Measurements from ENCODE around the gene GLIS1.
"Not testable (repeated sequence)": the region's sequence is repeated elsewhere in the genome, so short reads cannot be mapped to it uniquely, and the experiment has no call there.

The GLIS1 gene

DNA sequence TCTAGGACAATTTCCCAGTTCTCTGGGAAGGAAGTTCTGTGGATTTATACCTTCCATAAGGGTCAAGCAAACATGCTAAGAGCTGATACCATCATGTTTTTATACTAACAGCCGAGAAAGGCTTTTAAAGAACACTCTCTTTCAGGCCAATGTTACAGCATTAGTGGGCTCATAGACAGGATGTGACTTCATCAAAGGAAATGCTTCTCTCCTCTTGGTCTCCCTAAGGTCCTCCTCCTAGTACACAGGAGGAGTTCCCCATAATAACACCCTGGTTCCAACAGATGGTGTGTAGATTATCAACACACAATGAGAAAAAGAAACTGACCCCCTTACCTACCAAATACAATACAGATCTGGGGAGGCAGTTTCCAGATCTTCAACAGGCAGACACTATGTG lies 26.7 kb upstream of the GLIS1 start:
- peaks cover 55% of the 10 kb centered on the region for H3K36me3 ChIP-seq (ENCODE audit: insufficient read depth, low read length)
- ATAC-seq (ENCODE audit: insufficient read depth, low read depth): peak; percentile 80

DNA sequence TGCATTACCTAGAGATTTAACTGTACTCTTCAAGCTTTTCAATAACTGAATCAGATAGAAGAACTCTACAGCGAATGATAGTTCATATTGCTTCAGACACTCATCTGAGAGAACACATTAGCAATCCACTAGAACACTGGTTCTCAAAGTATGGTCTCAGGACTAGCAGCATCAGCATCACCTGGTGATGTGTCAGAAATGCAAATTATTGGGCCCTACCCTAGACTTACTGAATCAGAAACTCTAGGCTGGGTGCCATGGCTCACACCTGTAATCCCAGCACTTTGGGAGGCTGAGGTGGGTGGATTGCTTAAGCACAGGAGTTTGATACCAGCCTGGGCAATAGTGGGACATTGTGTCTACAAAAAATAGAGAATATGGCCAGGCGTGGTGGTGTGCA lies 24.9 kb upstream of the GLIS1 start:
- H4K20me1 ChIP-seq (ENCODE audit: insufficient read depth, low read length): no peaks in the 10 kb centered on the region
- ATAC-seq (ENCODE audit: insufficient read depth, low read depth): no peak

More for the DNA sequence above, 26.7 kb upstream of the GLIS1 start:
- H3K4me1 ChIP-seq (ENCODE audit: insufficient read depth, low read length): no peaks in the 10 kb centered on the region
- no peak overlapping the region for H3K27ac ChIP-seq (ENCODE audit: low read length)
- no peak overlapping the region for H3K9ac ChIP-seq (ENCODE audit: low read depth, low read length)
- H3K4me3 ChIP-seq (ENCODE audit: low read depth in 1 of 2, low read length in 2 of 2): no peak overlapping the region
- no peaks in the 10 kb centered on the region for H3K9me3 ChIP-seq (ENCODE audit: insufficient read depth, low read length, severe bottlenecking)
- no peak overlapping the region for H3K4me2 ChIP-seq (ENCODE audit: insufficient read depth, low read length)
- no peak overlapping the region for H2AFZ ChIP-seq (ENCODE audit: low read depth, low read length)
- H3K79me2 ChIP-seq (ENCODE audit: insufficient read depth, low read length): no peaks in the 10 kb centered on the region
- DNase-seq: no peak
- H4K20me1 ChIP-seq (ENCODE audit: insufficient read depth, low read length): no peaks in the 10 kb centered on the region
- TF ChIP-seq, protein P1, sequence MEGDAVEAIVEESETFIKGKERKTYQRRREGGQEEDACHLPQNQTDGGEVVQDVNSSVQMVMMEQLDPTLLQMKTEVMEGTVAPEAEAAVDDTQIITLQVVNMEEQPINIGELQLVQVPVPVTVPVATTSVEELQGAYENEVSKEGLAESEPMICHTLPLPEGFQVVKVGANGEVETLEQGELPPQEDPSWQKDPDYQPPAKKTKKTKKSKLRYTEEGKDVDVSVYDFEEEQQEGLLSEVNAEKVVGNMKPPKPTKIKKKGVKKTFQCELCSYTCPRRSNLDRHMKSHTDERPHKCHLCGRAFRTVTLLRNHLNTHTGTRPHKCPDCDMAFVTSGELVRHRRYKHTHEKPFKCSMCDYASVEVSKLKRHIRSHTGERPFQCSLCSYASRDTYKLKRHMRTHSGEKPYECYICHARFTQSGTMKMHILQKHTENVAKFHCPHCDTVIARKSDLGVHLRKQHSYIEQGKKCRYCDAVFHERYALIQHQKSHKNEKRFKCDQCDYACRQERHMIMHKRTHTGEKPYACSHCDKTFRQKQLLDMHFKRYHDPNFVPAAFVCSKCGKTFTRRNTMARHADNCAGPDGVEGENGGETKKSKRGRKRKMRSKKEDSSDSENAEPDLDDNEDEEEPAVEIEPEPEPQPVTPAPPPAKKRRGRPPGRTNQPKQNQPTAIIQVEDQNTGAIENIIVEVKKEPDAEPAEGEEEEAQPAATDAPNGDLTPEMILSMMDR (IDR thresholded peaks at IDR 0.05; ENCODE audit: borderline replicate concordance, extremely low read depth, low read length, poor library complexity, severe bottlenecking): no peak
- TF ChIP-seq EZH2 (IDR thresholded peaks at IDR 0.05; ENCODE audit: borderline replicate concordance, low read depth, low read length, severe bottlenecking): no peak
- H3K27me3 ChIP-seq (ENCODE audit: insufficient read depth, low read length, poor library complexity): no peaks in the 10 kb centered on the region

DNA sequence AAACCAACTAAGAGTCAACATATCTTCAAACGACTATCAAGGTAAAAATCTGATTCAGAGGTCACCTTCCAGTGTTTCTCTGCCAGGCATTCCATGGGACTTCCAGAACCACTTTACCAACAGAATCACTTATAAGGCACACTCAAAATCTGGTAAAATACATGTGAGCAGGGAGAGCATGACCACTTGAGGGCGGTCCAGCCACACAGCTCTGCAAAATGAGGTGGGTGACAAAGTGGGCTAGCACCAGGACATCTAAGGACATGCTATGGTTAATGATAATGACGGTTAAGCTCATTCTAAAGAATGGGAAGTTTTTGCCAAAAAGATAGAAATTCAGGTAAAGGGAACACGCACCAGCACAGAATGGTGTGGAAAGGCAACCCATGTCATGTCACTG lies 24.5 kb upstream of the GLIS1 start:
- H4K20me1 ChIP-seq (ENCODE audit: insufficient read depth, low read length): no peaks in the 10 kb centered on the region
- H3K4me3 ChIP-seq (ENCODE audit: low read depth in 1 of 2, low read length in 2 of 2): no peak overlapping the region
- no peak overlapping the region for H2AFZ ChIP-seq (ENCODE audit: low read depth, low read length)
- no peaks in the 10 kb centered on the region for H3K4me1 ChIP-seq (ENCODE audit: insufficient read depth, low read length)
- H3K36me3 ChIP-seq (ENCODE audit: insufficient read depth, low read length): peaks cover 36% of the 10 kb centered on the region
- no peak overlapping the region for H3K9ac ChIP-seq (ENCODE audit: low read depth, low read length)
- no peaks in the 10 kb centered on the region for H3K9me3 ChIP-seq (ENCODE audit: insufficient read depth, low read length, severe bottlenecking)
- DNase-seq (no peak), ATAC-seq (ENCODE audit: insufficient read depth, low read depth) (no peak)
- TF ChIP-seq, protein P1 (IDR thresholded peaks at IDR 0.05; ENCODE audit: borderline replicate concordance, extremely low read depth, low read length, poor library complexity, severe bottlenecking): no peak
- TF ChIP-seq EZH2 (IDR thresholded peaks at IDR 0.05; ENCODE audit: borderline replicate concordance, low read depth, low read length, severe bottlenecking): no peak
- H3K27ac ChIP-seq (ENCODE audit: low read length): no peak overlapping the region
- no peaks in the 10 kb centered on the region for H3K79me2 ChIP-seq (ENCODE audit: insufficient read depth, low read length)
- H3K27me3 ChIP-seq (ENCODE audit: insufficient read depth, low read length, poor library complexity): no peaks in the 10 kb centered on the region
- H3K4me2 ChIP-seq (ENCODE audit: insufficient read depth, low read length): no peak overlapping the region

More for the DNA sequence above, 24.9 kb upstream of the GLIS1 start:
- no peak overlapping the region for H2AFZ ChIP-seq (ENCODE audit: low read depth, low read length)
- no peaks in the 10 kb centered on the region for H3K79me2 ChIP-seq (ENCODE audit: insufficient read depth, low read length)
- H3K27ac ChIP-seq (ENCODE audit: low read length): no peak overlapping the region
- no peak overlapping the region for H3K4me3 ChIP-seq (ENCODE audit: low read depth in 1 of 2, low read length in 2 of 2)
- H3K4me2 ChIP-seq (ENCODE audit: insufficient read depth, low read length): no peak overlapping the region
- no peak for DNase-seq
- no peaks in the 10 kb centered on the region for H3K4me1 ChIP-seq (ENCODE audit: insufficient read depth, low read length)
- no peaks in the 10 kb centered on the region for H3K27me3 ChIP-seq (ENCODE audit: insufficient read depth, low read length, poor library complexity)
- H3K9me3 ChIP-seq (ENCODE audit: insufficient read depth, low read length, severe bottlenecking): no peaks in the 10 kb centered on the region
- H3K9ac ChIP-seq (ENCODE audit: low read depth, low read length): no peak overlapping the region
- peaks cover 40% of the 10 kb centered on the region for H3K36me3 ChIP-seq (ENCODE audit: insufficient read depth, low read length)
- no peak for TF ChIP-seq EZH2 (IDR thresholded peaks at IDR 0.05; ENCODE audit: borderline replicate concordance, low read depth, low read length, severe bottlenecking)
- TF ChIP-seq, protein P1 (IDR thresholded peaks at IDR 0.05; ENCODE audit: borderline replicate concordance, extremely low read depth, low read length, poor library complexity, severe bottlenecking): no peak

DNA sequence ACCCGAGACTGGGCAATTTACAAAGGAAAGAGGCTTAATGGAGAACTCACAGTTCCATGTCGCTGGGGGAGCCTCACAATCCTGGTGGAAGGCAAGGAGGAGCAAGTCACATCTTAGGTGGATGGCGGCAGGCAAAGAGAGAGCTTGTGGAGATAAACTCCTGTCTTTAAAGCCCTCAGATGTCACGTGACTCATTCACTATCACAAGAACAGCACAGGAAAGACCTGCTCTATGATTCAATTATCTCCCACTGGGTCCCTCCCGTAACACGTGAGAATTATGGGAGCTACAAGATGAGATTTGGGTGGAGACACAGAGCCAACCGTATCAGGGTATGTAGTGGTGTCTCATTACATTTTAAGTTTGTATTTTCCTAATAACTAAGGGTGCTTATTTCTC lies 21.5 kb upstream of the GLIS1 start:
- not testable (repeated sequence) for H4K20me1 ChIP-seq (ENCODE audit: insufficient read depth, low read length); H3K79me2 ChIP-seq (ENCODE audit: insufficient read depth, low read length); H3K4me1 ChIP-seq (ENCODE audit: insufficient read depth, low read length); H3K4me2 ChIP-seq (ENCODE audit: insufficient read depth, low read length); H3K9me3 ChIP-seq (ENCODE audit: insufficient read depth, low read length, severe bottlenecking); H3K9ac ChIP-seq (ENCODE audit: low read depth, low read length); H2AFZ ChIP-seq (ENCODE audit: low read depth, low read length); H3K36me3 ChIP-seq (ENCODE audit: insufficient read depth, low read length); ATAC-seq (ENCODE audit: insufficient read depth, low read depth); H3K4me3 ChIP-seq (ENCODE audit: low read depth in 1 of 2, low read length in 2 of 2); DNase-seq; H3K27ac ChIP-seq (ENCODE audit: low read length); H3K27me3 ChIP-seq (ENCODE audit: insufficient read depth, low read length, poor library complexity)

Measured in DND-41 (cell line).